NT2/D1 (cell line): ENCODE measurements around the gene CPLX1.

Experiments
- SUZ12 ChIP-seq: IDR thresholded peaks from 2 replicates; pipeline ENCODE4 v1.6.1; 2011; ENCODE audit not compliant: insufficient read length, insufficient read depth; ENCODE audit errors: extremely low read depth
- YY1 ChIP-seq: IDR thresholded peaks from 2 replicates; pipeline ENCODE4 v1.6.1; 2011; ENCODE audit not compliant: insufficient read length, insufficient read depth

GRCh38 chr4:854356-854755 is 28.4 kb upstream of the CPLX1 start:
- TF ChIP-seq YY1 = no peak
- TF ChIP-seq SUZ12 = no peak
